Lung (tissue), 12 donors: Measurements from ENCODE around the gene SEC14L5. TPM values are rescaled to one million over a fixed set of nuclear protein-coding genes. Genes with fewer than 3 reads are reported as not detected.

Source experiments
- ATAC-seq: fragments of 200-7000 bp; cut with Tn5 transposase; one replicate; pipeline ENCODE4 v1.9.1; 2020; ENCODE audit warnings: moderate number of reproducible peaks; ENCODE audit not compliant: insufficient read depth, low FRiP score
- DNase-seq, 3 donors: peaks; one replicate each; pipeline ENCODE4 v3.0.0-alpha.2; 2013 to 2017
- H3K27ac ChIP-seq, 2 donors: one replicate each; pipeline ENCODE4 v1.5.1; 2013; ENCODE audit warnings: mild to moderate bottlenecking in 2 of 2, moderate library complexity in 2 of 2, control low read depth in 1 of 2, inconsistent platforms in 1 of 2, low read depth in 1 of 2, low read length in 1 of 2
- H3K27me3 ChIP-seq, 3 donors: one replicate each; pipeline ENCODE4 v1.5.1; 2013; ENCODE audit warnings: low read length in 2 of 3; ENCODE audit not compliant: control insufficient read depth in 3 of 3, insufficient read depth in 3 of 3
- H3K36me3 ChIP-seq, 4 donors: one replicate each; pipeline ENCODE4 v1.5.1; 2013; ENCODE audit warnings: low read length in 4 of 4, mild to moderate bottlenecking in 1 of 4, moderate library complexity in 1 of 4; ENCODE audit not compliant: control insufficient read depth in 4 of 4, insufficient read depth in 4 of 4
- H3K4me1 ChIP-seq, 5 donors: one replicate each; pipeline ENCODE4 v1.5.1; 2013; ENCODE audit warnings: low read length in 5 of 5, mild to moderate bottlenecking in 2 of 5, moderate library complexity in 1 of 5; ENCODE audit not compliant: control insufficient read depth in 5 of 5, insufficient read depth in 5 of 5
- H3K4me3 ChIP-seq: one replicate; pipeline ENCODE4 v1.5.1; 2013; ENCODE audit warnings: mild to moderate bottlenecking, control low read depth, moderate library complexity
- H3K9ac ChIP-seq, 2 donors: one replicate each; pipeline ENCODE4 v1.5.1; 2013; ENCODE audit warnings: low read length in 2 of 2, control low read depth in 1 of 2; ENCODE audit not compliant: insufficient read depth in 1 of 2
- H3K9me3 ChIP-seq, 4 donors: one replicate each; pipeline ENCODE4 v1.5.1; 2013; ENCODE audit warnings: low read length in 3 of 4, mild to moderate bottlenecking in 1 of 4, moderate library complexity in 1 of 4; ENCODE audit not compliant: control insufficient read depth in 4 of 4, insufficient read depth in 3 of 4
- WGBS, 2 donors: extraction: QIAGEN DNeasy Blood & Tissue Kit; methylation state at CpG; one replicate each; pipeline ENCODE4 v1.1.7; 2013; 5-methylcytosine and 5-hydroxymethylcytosine counted together
- polyA plus RNA-seq, 2 donors: library from polyadenylated mRNA; stranded (reverse); fragments of 200-250 nt; gene quantifications; one replicate each; pipeline ENCODE4 v1.2.1, GENCODE V29; 2013
- total RNA-seq, 2 donors: library from RNA; depleted of rRNA in 1 of 2; stranded (reverse); fragments of >200 nt in 1 of 2; gene quantifications; one replicate each; pipeline ENCODE4 v1.2.1, GENCODE V29; 2014 to 2021
- TF ChIP-seq, protein P1 (sequence below): IDR thresholded peaks from 2 replicates; pipeline ENCODE4 v1.5.1; 2012; ENCODE audit warnings: mild to moderate bottlenecking; ENCODE audit errors: control extremely low read depth, extremely low read depth
- donor health status: control.
- donor health status: control.
- donor health status: Bipolar disorder and iron deficiency.
- donor health status: healthy.
- donor health status: DM: yes; HTN: yes; CAD: no.

The SEC14L5 gene
- total and polyA plus RNA-seq, 4 donors, result 0.10 to 0.98 (median 0.28) TPM

DNA sequence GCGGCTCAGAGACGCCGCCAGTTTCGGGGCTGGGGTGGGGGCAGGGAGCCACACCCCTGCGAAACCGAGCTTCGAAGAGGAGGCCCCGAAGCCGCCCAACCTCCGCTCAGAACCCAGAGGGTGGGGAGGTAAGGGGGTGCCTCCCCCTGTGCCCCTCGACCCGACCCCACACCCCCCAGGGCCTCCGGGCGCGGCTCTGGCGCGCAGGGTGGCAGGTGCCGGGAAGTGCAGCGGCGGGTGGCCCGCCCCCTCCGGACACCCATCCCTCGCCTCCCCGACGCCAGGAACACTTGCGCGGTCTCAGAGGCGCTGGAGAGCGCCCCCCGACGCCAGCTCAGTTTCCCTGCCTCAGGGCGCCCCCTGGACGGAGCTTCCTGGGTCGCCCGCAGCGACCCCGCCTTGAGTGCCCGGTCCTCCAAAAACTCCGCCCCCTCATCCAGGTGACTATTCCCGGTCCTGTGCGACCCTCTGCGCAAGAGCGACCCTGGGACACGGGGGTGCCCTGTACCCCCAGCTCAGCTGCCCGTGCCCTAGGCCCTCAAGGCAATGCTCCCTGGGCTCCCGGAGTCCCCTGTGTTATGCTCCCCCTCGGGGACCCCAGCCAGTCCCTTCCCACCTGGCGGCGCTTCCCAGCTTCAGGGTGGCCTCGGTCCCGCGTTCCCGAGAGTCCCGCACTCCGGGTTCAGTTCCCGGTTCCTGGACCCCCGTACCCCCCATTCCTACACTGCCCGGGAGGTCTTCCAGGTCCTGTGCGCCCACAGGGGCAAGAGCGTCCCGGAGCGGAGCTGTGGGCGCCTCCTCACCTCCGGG lies 21.7 kb upstream of the SEC14L5 start:
- Histone ChIP-seq H3K9ac (peak overlapping the region in 1 of 2 donors; percentile 25), H3K27me3 (peaks cover 0 to 13% (median 5%) of the 10 kb centered on the region in 3 donors), H3K27ac (peak overlapping the region in 1 of 2 donors; percentile 88), H3K9me3 (no peaks in the 10 kb centered on the region), H3K4me1 (peaks cover 0 to 20% (median 12%) of the 10 kb centered on the region in 5 donors), H3K36me3 (no peaks in the 10 kb centered on the region), H3K4me3 (peak overlapping the region; percentile 59)
- WGBS, 2 donors, result 2 to 4% methylated on average over 52 to 64 of the region's 64 CpGs
- DNase-seq (peak; percentile 46 to 73 (median 61)), ATAC-seq (peak; percentile 29)
- TF ChIP-seq, protein P1, sequence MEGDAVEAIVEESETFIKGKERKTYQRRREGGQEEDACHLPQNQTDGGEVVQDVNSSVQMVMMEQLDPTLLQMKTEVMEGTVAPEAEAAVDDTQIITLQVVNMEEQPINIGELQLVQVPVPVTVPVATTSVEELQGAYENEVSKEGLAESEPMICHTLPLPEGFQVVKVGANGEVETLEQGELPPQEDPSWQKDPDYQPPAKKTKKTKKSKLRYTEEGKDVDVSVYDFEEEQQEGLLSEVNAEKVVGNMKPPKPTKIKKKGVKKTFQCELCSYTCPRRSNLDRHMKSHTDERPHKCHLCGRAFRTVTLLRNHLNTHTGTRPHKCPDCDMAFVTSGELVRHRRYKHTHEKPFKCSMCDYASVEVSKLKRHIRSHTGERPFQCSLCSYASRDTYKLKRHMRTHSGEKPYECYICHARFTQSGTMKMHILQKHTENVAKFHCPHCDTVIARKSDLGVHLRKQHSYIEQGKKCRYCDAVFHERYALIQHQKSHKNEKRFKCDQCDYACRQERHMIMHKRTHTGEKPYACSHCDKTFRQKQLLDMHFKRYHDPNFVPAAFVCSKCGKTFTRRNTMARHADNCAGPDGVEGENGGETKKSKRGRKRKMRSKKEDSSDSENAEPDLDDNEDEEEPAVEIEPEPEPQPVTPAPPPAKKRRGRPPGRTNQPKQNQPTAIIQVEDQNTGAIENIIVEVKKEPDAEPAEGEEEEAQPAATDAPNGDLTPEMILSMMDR, result no peak

DNA sequence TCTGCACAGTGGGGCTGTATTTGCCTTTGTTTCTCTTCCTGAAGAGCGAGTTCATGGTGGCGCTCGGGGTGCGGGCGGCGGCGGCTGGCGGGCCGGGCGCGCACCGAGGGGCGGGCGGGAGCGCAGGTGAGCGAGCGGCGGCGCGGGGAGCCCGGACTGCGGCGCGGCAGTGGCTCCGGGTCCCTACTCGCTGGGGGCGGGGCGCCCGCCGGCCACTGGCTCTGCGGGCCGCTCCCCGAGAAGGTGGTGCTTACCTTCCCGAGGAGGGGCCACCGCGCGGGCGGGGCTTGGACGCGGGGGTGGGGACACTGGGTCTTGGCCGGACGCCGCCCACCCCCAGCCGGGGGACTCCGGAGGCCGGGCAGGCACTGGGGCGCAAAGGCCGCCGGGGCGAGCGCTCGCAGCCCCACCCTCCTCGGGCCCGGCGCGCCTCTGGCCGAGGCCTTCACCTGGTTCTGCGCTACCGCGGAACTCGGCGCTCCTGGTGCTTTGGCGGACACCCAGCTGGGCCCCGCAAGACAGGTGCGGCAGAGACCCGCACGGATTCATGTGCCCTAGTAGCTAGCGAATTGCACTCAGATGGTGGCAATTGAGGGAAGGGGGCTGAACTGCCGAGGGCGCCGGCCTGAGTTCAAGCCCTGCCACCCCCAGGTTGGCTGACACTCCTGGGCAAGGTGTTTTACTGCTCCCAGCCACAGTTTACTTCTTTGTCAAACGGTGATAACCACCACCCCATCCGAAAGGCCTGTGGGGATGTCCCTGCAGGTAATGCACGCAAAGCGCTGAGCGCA lies 20.9 kb upstream of the SEC14L5 start, which contains the start of gene PPL:
Gene PPL (minus strand): TSS at position 158 of the 791 bp plus-strand sequence. CDS start 103 bp downstream, at position 55.
- ATAC-seq (peak; percentile 70), DNase-seq (peak; percentile 66 to 85 (median 84))
- 7 to 14% methylated on average over 39 to 76 of the region's 76 CpGs for WGBS, 2 donors
- TF ChIP-seq, protein P1, result no peak
- no peaks in the 10 kb centered on the region for H3K9me3 ChIP-seq
- peaks cover 0 to 13% (median 5%) of the 10 kb centered on the region in 3 donors for H3K27me3 ChIP-seq
- H3K9ac ChIP-seq, result peak within 1 kb of the TSS in 1 of 2 donors; percentile 25
- H3K4me1 ChIP-seq, result peaks cover 0 to 20% (median 12%) of the 10 kb centered on the region in 5 donors
- H3K36me3 ChIP-seq, result no peaks in the 10 kb centered on the region
- H3K4me3 ChIP-seq, result peak within 1 kb of the TSS; percentile 59
- H3K27ac ChIP-seq, result peak within 1 kb of the TSS in 1 of 2 donors; percentile 95

DNA sequence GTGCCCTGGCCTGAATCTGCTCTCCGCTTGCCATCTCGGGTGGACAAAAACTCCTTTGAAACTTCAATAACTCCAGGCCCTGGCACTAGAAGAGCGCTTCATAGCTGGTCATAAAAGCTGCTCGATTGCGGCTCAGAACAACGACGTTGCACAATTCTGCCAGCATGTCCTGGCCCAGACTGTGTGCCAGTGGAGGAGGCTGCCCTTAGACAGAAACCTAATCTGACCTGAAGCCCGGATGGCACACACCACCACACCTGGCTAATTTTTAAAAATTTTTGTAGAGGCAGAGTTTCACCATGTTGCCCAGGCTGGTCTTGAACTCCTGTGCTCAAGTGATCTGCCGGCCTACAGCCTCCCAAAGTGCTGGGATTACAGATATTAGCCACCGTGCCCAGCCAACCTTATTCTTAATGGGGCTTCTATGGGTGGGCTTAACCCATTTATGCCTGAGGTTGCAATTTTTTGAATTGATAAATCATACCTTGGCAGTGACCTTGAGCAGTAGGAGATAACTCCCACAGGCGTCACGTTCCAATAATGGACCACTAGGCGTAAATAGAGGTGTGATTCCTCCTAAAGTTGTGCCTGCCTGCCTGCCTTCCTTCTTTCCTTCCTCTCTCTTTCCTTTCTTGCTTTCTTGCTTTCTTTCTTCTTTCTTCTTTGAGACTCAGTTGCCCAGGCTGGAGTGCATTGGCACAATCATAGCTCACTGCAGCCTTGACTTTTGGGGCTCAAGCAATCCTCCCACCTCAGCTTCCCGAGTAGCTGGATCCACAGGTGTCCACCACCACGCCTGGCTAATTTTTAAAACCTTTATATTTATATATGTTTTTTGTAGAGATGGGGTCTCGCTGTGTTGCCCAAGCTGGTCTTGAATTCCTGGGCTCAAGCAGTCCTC lies 20.1 kb upstream of the SEC14L5 start:
- Histone ChIP-seq H3K4me3 (no peak overlapping the region), H3K27ac (peak overlapping the region in 1 of 2 donors; percentile 95), H3K36me3 (no peaks in the 10 kb centered on the region), H3K4me1 (peaks cover 0 to 21% (median 12%) of the 10 kb centered on the region in 5 donors), H3K27me3 (peaks cover 0 to 13% (median 5%) of the 10 kb centered on the region in 3 donors), H3K9ac (no peak overlapping the region), H3K9me3 (no peaks in the 10 kb centered on the region)
- TF ChIP-seq, protein P1, result no peak
- DNase-seq, result no peak
- ATAC-seq, result no peak
- WGBS, 2 donors, result 72 to 79% methylated on average over 16 of the region's 16 CpGs
